Measurements from ENCODE around the gene MFAP3L.

MFAP3L gene

DNA sequence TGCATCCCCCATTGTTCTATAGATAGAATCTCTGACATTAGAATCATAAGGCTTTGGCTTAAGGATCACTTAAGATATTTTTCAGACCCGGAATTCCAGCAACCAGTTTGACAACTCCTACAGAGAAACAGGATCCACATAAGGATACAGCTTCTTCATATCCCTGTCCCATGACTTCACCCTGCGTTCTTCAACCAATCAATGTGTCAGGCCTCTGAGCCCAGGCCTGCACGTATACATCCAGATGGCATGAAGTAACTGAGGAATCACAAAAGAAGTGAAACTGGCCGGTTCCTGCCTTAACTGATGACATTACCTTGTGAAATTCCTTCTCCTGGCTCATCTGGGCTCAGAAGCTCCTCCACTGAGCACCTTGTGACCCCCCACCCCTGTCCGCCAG lies 85.1 kb downstream of the MFAP3L start:
- DNase-seq (ENCODE audit: low read depth in 2 of 2), result no peak

DNA sequence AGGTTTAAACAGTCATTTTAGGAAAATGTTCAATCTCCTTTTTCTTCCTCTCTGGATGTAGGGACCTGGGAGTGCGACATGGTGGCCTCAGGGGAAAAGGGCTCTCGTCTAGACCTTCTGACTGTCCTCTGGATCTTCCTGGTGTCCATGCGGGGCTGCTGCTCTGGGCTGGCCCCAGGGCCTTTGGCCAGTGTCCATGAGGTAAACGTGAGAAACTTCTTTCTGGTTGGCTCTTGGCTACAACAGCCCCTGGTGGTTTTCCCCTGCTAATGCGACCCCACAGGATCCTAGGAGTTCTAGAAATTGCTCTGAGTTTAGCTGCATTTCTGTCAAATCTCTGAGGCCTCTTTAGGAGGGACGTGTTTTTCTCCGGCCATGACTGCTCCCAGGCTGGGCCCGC lies 85.7 kb downstream of the MFAP3L start:
- DNase-seq (ENCODE audit: low read depth in 2 of 2), result no peak
